Activated CD4-positive, alpha-beta T cell treated with anti-CD3 and anti-CD28 coated beads for 24 hours (primary cell): ENCODE measurements around the gene LCT.
"Not testable (repeated sequence)": the region's sequence is repeated elsewhere in the genome, so short reads cannot be mapped to it uniquely, and the experiment has no call there.

Source experiments
- DNase-seq, 2 donors: peaks; one replicate each; pipeline ENCODE4 v3.0.0-alpha.2; 2020; ENCODE audit warnings: low read depth in 2 of 2

Gene LCT

DNA sequence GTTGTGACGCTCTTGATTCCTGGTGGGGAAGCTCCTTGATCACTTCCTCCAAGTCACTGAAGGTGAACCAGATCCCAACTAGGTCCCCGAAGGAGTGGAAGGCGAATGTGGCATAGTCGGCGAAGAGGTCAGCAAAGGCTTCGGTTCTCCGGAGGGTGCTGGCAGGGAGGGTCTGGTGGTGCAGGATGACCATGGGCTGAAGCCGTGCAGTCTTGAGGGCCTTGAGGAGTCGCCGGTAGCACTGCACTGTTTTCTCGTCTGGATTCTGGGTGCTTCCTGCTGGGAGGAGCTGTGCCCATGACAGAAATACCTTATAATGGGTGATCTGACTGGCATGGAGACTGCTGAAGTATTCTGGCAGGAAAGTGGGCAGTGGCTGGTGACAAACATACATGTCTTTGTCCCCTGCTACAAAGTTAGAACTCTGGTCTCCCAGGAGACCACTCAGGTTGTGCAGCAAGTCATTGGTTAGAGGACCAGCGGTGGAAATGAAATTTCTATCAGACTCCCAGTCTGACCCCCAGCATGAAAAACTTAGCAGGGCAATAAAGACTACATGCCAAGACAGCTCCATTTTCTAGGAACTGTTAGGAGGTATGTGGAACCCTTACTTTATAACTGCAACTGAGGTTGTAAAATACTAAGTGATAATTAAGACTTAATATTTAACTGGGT is at the start of gene LCT:
LCT (minus strand) TSS at position 589 of the 675 bp plus-strand sequence; CDS start at position 574, 15 bp downstream.
- no peak for DNase-seq

DNA sequence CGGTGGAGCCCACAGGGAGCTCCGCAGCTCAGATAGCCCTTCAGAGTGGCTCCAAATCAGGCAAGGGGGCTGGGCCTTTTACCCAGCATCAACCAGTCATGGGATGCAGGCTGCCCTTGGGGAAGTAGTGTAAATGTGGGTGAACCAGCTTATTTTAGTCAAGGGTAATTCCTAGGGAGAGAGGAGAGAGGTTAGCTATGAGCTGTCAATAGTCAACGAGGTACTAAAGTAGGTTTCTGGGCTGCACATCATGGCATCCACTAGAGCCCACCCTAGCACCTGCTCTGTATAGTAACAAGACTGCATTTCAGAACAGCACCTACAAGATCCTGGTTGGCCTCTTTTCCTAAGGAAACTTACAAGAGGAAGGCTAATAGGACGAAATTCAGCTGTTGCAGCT is 48.7 kb upstream of the LCT start:
- no peak for DNase-seq

DNA sequence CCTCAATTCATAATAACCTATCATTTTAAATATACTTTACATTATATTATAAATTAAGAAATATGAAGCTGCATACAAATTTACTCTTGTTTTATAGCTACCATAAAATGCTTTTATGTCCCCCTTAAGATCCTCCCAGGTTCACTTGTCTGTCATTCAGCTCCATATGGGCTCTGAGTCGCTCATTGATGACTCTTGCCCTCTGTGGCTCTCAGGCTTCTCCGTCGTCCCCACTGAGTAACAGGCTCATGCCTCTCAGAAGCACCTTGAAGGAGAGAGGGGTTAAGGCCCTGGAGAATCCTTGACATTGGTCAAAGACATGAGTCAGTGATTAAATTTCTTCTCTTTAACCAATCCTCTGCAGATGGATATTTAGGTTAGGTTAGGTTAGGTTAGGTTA is 45.4 kb upstream of the LCT start:
- DNase-seq = no peak

DNA sequence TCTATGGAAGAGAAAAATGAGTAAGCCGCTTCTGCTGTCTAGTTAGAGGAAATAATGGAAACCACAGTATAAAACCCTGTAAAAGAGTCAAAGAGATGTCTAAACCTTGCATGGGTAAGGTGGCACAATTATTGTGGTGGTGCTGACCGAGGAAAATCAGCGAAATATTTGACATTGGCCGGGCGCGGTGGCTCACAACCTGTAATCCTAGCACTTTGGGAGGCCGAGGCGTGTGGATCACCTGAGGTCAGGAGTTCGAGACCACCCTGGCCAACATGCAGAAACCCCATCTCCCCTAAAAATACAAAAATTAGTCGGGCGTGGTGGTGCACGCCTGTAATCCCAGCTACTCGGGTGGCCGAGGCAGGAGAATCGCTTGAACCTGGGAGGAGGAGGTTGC is 39.8 kb upstream of the LCT start:
- not testable (repeated sequence) for DNase-seq

DNA sequence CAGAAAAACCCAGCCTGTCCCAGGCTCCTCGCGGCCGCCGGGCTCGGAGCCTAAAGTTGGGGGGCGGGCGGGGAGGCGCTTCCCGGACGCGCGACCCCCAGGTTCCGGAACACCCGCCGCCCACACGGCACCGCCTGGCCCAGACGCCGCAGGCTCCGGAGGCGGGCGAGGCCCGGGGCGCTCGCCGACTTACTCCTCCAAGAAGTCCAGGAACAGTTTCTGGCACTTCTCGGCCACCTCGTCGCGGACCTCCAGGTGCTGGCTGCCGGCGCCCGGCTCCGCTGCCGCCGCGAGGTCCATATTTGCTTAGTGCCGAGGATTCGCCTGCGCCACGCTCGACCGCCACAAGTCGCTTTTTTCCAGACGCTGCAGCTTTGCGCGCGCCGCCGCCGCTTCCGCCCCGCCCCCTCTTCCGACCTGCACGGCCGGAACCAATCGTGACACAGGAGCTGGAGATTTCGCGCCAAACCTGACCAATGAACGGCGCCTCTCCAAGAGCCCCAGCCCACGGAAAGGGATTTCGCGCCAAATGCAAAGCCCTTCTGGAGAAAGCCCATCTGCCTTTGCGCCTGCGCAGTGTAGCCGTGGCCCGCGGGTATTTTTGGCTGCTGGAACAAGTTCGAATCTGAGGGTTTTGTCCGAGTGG is 39.2 kb upstream of the LCT start, which contains the start of gene MCM6:
MCM6 (minus strand) TSS at position 378 of the 646 bp plus-strand sequence; CDS start at position 300, 78 bp downstream.
- peak; percentile 99 for DNase-seq

DNA sequence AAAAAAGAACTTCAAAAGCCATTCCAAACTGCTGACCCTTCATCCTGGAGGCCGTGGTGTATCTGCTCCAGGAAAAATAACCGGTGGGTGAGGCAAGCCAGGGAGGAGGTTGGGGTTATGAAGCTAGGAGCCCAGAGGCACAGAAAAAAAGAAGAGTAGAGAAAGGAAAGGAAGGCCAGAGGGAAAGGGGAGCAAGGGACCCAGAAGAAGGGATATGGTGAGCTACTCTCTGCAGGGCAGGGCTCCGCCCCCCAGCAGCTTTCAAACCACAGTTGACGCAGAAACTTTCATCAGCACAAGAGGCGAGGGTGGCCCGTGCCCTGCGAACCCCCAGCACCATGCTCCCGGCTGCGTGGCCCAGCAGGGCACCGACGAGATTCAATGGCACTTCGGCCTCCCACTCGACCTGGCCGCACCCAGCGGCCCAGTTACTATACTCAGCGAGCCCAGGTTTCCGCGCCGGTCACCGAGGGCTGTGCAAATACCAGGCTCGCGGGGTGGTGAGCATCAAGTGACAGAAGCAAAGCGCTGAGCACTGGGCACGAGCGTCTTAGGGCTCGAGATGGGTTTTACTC is 38.6 kb upstream of the LCT start:
- peak; percentile 61 for DNase-seq

DNA sequence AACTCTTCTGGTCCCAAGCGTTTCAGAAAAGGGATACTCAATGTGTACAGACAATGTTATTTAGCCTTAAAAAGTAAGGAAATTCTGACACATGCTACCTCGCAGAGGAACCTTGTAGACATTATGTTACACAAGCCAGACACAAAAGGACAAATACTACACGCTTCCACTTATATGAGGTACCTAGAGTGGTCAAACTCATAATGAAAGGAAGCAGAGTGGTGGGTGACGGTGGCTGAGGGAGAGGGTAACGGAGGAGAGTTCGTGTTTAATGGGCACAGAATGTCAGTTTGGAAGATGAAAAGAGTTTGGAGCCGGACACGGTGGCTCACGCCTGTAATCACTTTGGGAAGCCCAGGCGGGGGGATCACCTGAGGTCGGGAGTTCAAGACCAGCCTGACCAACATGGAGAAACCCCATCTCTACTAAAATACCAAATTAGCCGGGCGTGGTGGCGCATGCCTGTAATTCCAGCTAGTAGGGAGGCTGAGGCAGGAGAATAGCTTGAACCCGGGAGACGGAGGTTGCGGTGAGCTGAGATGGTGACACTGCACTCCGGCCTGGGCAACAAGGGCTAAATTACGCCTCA is 37.9 kb upstream of the LCT start:
- no peak for DNase-seq

DNA sequence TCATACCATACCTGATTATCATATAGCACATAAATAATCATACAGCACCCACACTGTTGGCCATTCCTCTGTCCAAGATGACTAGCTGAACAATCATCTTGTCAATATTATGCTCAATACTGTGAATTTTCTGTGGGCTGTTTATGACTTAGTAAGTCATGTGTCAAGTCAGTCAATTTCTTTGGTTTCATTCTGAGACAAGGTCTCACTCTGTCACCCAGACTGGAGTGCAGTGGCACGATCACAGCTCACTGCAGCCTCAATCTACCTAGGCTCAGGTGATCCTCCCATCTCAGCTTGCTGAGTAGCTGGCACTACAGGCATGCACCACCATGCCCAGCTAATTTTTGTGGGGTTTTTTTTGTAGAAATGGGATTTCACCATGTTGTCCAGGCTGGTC is 33.6 kb upstream of the LCT start:
- DNase-seq = no peak

DNA sequence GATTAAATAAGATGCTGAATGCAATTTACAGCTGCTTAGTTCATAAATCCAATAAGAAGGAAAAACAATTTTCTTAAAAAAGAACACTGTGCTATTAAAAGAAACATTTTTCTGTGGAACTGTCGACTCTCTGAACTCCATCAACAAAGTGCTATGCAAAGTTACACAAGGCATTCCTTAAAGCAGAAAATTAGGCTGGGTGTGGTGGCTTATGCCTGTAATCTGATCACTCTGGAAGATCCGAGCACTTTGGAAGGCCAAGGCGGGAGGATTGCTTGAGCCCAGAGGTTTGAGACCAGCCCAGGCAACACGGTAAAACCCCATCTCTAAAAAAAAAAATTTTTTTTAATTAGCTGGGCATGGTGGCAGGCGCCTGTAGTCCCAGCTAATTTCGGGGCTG is 26.2 kb upstream of the LCT start:
- DNase-seq = no peak

DNA sequence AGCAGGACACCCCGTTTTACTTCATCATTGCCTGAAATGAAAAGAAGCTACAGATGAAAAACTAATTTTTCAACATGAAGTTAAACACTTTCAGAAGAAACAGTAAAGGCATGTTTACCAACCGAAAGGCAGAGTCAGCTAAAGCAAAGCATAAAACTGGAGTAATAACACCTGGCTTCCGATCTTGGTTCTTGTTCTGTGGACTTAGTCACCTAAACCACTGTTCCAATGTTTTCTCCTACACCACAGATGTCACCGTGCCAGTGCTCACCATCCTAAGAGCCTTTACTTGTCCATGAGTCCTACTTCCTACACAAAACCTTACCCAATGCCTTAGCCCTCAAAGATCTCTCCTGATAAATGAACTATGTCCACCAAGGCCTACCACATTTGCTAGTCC is 25.7 kb upstream of the LCT start:
- no peak for DNase-seq

DNA sequence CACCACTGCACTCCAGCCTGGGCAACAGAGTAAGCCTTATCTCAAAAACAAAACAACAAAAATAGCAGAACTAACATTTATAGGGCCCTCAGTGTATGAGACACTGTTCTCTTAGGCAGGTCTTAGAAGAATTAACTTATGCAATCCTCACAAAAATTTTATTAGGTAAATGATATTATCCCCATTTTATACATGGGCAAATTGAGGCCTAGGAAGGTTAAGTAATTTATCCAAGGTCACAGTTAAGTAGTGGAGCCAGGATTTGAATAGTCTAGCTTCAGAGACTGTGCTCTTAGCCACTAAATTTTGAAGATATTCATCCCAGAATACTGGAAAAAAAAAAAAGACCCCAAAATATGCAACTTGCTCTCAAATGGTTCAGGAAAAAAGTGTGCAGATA is 16.4 kb upstream of the LCT start:
- no peak for DNase-seq

DNA sequence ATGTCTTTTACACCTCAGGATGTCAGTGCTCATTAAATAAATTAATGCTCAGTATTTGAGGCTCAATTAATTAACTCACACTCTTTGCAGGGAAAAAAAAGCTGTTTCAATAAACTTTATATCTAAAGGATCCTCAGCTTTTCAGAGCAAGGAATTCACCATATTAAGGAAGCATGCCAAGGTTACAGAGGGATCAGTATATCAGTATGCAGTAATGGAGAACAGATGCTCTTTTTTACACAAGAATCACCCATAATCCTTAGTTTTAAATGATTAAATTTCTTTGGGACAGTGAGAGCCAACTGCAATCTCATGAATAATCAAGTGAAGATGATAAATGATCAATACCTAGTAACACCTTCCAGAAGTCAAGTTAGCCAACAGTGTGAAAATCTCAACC is 14.9 kb upstream of the LCT start:
- DNase-seq = no peak

DNA sequence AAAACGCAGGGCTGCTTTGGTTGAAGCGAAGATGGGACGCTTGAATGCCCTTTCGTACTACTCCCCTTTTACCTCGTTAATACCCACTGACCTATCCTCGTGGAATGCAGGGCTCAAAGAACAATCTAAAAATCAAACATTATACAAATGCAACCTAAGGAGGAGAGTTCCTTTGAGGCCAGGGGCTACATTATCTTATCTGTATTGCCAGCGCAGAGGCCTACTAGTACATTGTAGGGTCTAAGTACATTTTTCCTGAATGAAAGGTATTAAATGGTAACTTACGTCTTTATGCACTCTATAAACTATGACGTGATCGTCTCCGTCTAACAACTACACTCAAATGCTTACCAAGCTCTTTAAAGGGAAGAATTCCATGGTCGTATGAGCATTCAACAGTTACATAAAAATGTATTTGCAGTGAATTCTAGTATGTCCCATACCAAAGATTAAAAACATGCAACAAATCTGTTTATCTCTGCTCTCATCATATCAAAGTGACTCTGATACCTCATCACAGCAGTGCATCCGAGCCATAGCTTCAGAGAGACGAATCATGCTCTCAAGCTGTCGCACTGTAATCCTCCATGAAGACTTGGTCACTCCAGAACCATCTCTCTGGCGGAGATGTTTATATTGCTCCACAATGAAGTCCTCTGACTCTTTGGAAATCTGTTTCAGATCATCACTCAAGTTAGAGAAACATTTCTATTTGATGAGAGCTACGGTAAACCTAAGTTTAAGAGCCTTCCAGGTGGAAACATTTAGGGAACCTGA is 14.1 kb upstream of the LCT start:
- no peak for DNase-seq

DNA sequence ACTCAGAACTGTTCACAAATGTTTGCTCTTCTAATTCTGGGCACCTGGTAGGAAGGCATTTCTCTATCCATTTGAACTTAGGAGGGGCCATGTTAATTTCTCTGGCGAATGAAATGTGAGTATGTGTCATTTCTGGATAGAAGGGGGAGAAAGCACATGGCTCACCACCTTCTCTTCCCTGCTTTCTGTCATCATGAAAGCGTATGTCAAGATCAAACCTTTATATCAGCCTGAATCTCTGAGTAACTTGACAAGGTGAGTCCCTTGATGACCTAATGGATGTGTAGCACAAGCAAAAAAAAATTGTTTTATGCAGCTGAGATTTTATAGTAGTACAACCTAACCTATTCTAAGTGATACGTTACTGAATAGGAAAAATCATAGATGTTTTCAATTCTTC is 12.1 kb upstream of the LCT start:
- no peak for DNase-seq

DNA sequence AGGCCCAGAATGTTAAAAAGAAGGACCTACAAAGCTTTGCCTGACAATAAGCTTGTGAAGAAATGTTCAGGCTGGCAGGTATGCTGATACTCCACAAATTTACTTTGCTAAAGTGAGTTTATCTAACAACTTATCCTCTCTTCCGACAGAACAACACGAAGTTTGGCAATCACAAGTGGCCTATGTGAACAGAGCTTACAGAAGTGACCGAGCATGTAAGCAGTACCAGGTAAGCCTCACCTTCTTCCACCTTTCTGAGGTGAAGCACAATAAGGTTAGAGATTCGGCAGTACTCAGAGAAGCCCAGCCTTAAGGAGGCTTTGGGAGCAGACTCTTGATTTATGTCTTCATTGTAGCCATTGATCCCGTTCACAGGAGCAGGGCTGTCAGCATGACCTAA is 9.0 kb upstream of the LCT start:
- no peak for DNase-seq

DNA sequence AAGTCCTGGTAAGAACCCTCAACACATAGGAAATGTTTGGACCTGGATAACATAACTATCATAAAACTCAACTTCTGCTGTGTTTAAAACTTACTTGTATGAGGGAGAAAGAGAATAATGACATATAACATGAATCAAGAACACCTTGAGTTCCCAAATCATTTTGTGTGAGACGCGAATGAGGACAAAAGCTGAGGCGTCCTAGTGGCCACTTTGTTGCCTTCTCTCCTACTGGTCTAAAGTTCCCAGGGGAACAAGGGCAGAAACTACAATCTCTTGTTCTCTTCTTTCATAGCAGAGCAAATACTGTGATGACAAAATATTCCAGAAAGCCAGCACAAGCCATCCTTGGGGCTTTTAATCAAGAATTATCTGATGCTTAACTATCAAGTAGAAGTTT is 8.3 kb upstream of the LCT start:
- no peak for DNase-seq

DNA sequence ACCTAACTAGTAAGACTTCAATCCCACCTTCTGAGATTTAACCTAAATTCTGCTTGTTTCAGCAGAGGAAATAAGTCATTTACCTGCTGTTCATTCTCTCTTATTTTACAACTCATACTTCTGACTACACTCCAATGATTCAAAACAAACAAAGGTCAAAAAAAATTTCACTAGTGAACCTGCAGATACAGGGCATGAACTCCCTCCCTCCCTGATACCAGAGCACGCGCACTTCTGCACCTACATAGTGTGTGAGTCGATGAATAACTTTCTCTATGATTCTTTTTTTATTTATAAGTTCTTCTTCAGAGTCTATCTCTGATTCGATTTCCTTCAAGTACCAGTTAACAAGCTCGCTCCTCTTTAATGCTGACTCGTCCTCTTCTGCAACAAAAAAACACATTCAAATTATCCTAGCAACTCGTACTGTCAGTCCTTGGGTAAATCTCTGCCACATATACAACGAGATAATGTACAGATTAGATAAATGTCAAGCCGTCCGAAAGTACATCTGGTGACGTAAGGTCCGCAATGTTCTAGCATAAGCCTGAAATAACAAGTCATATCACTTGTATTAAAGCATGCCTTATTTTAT is 7.4 kb upstream of the LCT start:
- no peak for DNase-seq

DNA sequence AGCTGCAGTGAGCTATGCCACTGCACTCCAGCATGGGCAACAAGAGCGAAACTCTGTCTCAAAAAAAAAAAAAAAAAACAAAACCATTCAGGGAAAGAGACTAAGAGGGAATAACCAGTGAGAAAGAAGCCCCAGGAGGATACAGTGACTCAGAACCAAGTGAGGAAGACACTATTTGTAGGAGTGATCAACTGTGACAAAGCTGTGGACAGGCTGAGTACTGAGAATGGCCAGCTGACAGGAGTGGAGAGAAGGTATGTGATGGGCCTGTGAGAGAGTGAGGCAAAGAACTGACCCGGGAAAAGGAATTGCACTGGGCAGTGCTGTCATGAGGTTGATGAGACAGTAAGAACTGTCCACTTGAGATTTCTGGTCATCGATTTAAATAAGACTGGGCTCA is 6.7 kb upstream of the LCT start:
- DNase-seq = no peak

DNA sequence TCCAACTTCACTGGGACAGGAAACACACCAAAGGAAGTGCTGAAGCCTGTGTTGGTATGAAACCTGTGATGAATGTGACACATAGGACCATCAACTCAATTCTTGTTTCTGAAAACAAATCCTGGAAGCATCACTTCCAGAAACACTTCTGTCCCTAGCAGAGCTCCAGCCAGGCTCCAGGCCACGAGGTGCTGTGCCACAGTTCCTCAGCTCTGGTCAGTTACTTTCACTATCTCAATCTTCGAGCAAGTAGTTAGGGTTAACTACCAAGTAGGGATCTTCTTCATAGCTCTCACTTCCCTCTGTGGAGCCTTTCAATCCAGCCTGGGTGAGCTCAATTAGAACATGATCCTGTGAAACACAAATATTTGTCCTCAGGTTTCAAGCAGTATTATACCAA is 3.6 kb upstream of the LCT start:
- DNase-seq = no peak

DNA sequence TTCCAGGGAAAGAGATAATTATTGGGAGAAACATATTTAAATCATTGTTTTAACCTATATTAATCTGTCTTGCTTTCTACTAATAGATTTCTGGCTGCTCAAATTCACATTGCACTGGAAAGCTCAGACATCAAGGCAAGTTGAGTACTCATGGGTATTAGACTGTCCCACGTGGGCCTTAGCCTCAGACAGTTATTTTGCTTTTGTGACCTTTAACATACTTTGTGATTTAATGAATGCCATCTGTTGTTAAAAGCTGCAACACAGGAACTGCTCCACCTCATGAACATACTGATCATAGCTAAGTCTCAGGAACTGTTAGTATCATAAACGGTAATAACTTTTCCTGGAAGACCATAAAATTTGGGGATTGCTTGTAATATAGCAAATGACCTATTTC is 2.7 kb upstream of the LCT start:
- no peak for DNase-seq

DNA sequence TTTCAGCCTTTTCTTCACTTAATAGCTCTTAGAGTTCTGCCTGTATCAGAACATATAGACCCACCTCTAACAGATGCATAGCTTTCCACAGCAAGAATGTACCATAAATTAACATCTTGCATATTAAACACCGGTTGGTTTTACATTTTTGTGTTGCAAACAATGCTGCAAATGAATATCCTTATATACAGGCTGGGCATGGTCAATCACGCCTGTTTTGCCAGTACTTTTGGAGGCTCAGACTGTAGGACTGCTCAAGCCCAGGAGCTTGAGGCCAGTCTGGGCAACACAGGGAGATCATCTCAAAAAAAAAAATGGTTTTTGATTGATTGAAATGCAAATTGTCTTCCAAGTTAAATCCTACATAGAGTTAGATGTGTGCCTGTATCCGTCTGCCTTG is 1.5 kb upstream of the LCT start:
- no peak for DNase-seq

DNA sequence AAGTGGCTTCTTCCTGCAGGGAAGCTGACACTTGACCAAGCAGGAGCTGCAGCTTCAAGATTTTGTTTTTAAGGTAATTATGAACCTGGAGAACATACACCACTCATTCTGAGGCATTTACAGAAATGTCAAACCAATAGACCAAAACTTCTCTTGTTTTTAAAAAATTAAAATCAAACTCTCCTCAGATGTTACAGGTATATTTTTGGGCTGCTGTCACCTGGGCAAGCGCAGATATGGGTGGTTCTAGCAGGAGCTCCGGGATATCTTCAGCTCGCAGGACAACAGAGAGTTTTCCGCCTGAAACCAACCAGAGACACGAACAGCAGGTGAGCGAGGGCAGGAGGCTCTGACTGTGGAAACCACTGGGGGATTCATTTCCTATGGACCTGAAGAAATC is 4.1 kb downstream of the LCT start:
- DNase-seq = no peak
